ENCODE results near the gene ADAMTS1. TPM values are rescaled to one million over a fixed set of nuclear protein-coding genes. Genes with fewer than 3 reads are reported as not detected.

ADAMTS1 gene
- total RNA-seq, 1 experiment from 2014 or later = 35.6 TPM

GRCh38 chr21:26800455-26800854 is 44.8 kb downstream of the ADAMTS1 start (continued):
- TF ChIP-seq ERG (CRISPR knock-in tag; IDR thresholded peaks at IDR 0.05) = no peak
- no peak for TF ChIP-seq RORB (CRISPR knock-in tag; IDR thresholded peaks at IDR 0.05)
- TF ChIP-seq, protein P1, sequence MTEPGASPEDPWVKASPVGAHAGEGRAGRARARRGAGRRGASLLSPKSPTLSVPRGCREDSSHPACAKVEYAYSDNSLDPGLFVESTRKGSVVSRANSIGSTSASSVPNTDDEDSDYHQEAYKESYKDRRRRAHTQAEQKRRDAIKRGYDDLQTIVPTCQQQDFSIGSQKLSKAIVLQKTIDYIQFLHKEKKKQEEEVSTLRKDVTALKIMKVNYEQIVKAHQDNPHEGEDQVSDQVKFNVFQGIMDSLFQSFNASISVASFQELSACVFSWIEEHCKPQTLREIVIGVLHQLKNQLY (CRISPR knock-in tag; IDR thresholded peaks at IDR 0.05) = no peak
- TF ChIP-seq, protein P2, sequence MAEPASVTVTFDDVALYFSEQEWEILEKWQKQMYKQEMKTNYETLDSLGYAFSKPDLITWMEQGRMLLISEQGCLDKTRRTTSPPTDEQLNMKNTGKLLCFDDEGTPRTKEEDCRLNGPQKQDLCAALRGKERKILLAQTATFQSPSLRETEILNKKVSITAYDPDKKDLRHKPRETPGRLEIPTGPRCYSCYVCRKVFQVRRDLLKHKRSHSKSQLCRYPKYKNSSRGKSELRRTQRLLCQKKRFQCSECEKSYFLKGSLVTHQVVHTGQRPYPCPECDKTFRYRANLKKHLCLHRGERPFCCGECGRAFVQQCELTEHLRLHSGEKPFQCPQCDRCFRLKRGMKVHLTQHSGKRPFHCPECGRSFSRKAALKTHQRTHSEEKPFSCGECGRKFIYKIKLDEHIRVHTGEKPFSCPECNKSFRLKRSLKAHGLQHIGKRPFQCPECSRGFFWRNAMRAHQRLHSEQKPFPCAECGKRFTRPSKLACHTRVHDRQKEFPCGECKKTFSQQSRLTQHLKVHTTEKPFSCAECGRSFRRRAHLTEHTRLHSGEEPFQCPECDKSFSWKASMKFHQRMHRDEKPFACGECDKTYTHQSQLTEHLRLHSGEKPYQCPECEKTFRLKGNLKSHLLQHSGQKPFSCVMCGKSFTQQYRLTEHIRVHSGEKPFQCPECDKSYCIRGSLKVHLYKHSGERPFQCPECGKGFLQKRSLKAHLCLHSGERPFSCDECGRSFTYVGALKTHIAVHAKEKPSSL (CRISPR knock-in tag; conservative IDR thresholded peaks at IDR 0.05) = no peak
- TF ChIP-seq SP1 (CRISPR knock-in tag; conservative IDR thresholded peaks at IDR 0.05) = no peak
- TF ChIP-seq SMAD3 (CRISPR knock-in tag; IDR thresholded peaks at IDR 0.05; ENCODE audit: borderline replicate concordance) = no peak
- TF ChIP-seq JAZF1 (CRISPR knock-in tag; IDR thresholded peaks at IDR 0.05) = no peak
- no peak for TF ChIP-seq STAT6 (CRISPR knock-in tag; conservative IDR thresholded peaks at IDR 0.05; ENCODE audit: low read depth)
- TF ChIP-seq, protein P3, sequence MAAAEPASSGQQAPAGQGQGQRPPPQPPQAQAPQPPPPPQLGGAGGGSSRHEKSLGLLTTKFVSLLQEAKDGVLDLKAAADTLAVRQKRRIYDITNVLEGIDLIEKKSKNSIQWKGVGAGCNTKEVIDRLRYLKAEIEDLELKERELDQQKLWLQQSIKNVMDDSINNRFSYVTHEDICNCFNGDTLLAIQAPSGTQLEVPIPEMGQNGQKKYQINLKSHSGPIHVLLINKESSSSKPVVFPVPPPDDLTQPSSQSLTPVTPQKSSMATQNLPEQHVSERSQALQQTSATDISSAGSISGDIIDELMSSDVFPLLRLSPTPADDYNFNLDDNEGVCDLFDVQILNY (CRISPR knock-in tag; IDR thresholded peaks at IDR 0.05) = no peak
- TF ChIP-seq, protein P4, sequence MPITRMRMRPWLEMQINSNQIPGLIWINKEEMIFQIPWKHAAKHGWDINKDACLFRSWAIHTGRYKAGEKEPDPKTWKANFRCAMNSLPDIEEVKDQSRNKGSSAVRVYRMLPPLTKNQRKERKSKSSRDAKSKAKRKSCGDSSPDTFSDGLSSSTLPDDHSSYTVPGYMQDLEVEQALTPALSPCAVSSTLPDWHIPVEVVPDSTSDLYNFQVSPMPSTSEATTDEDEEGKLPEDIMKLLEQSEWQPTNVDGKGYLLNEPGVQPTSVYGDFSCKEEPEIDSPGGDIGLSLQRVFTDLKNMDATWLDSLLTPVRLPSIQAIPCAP (CRISPR knock-in tag; IDR thresholded peaks at IDR 0.05) = no peak
- no peak for TF ChIP-seq ETV6 (CRISPR knock-in tag; IDR thresholded peaks at IDR 0.05)
- TF ChIP-seq ZBTB21 (CRISPR knock-in tag; IDR thresholded peaks at IDR 0.05; ENCODE audit: borderline replicate concordance) = no peak
- no peak for TF ChIP-seq RELA (CRISPR knock-in tag; IDR thresholded peaks at IDR 0.05; ENCODE audit: borderline replicate concordance)
- TF ChIP-seq PRRX2 (CRISPR knock-in tag; IDR thresholded peaks at IDR 0.05) = no peak
- no peak for TF ChIP-seq NR1H2 (CRISPR knock-in tag; IDR thresholded peaks at IDR 0.05)

DNA sequence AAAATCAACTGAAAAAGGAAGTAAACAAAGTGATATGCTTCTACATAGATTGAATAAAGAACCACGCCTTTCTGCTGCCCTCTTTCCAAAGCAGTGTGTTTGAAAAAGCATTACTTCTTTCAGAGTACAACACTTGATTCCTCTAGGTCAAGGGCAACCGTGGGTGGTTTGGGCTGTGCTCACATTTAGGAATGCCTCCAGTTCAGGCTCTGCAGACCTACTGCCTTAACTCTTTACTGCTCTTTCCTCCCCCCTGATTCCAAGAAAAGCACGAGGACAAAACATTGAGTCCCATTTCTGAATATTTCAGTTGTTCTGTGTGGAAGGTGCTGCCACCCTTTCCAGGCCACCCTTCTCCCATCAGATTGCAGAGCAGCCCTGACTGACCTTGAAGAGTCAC is 45.2 kb downstream of the ADAMTS1 start:
- no peak for ATAC-seq
- POLR2A ChIA-PET = no interaction called here
- Mint-ChIP-seq H3K9me3 (peaks cover 12% of the 10 kb centered on the region), H3K4me1 (peaks cover 14% of the 10 kb centered on the region), H3K4me3 (no peak overlapping the region), H3K27ac (no peak overlapping the region), H3K36me3 (peaks cover 6% of the 10 kb centered on the region; the same call in 1 of the 2 replicates), H3K27me3 (ENCODE audit: low read depth) (no peaks in the 10 kb centered on the region)
- DNase-seq (ENCODE audit: low spot score) = no peak
- CTCF ChIA-PET = no interaction called here
- TF ChIP-seq, protein P3 (CRISPR knock-in tag; IDR thresholded peaks at IDR 0.05) = no peak
- TF ChIP-seq TP53 (CRISPR knock-in tag; IDR thresholded peaks at IDR 0.05) = no peak
- TF ChIP-seq, protein P5, sequence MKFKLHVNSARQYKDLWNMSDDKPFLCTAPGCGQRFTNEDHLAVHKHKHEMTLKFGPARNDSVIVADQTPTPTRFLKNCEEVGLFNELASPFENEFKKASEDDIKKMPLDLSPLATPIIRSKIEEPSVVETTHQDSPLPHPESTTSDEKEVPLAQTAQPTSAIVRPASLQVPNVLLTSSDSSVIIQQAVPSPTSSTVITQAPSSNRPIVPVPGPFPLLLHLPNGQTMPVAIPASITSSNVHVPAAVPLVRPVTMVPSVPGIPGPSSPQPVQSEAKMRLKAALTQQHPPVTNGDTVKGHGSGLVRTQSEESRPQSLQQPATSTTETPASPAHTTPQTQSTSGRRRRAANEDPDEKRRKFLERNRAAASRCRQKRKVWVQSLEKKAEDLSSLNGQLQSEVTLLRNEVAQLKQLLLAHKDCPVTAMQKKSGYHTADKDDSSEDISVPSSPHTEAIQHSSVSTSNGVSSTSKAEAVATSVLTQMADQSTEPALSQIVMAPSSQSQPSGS (CRISPR knock-in tag; IDR thresholded peaks at IDR 0.05; ENCODE audit: borderline replicate concordance, low read depth) = no peak

Data from WTC11 (cell line).